Stimulated activated CD8-positive, alpha-beta memory T cell treated with anti-CD3 and anti-CD28 coated beads, Interleukin-12 subunit alpha, Interleukin-12 subunit beta, amount 100 ng/mL, for 1 hour (primary cell): ENCODE data around the gene RAB37.

Source experiments
- DNase-seq: peaks from one replicate; pipeline ENCODE4 v3.0.0-alpha.2; 2020; ENCODE audit warnings: low read depth

Gene RAB37

GRCh38 chr17:74763565-74764387 lies 26.7 kb downstream of the RAB37 start:
- no peak for DNase-seq

- DNase-seq: no peak
Observed at GRCh38 chr17:74764751-74765286, 27.8 kb downstream of the RAB37 start.

- DNase-seq: no peak
Observed at GRCh38 chr17:74766413-74766812, 29.4 kb downstream of the RAB37 start.

- no peak for DNase-seq
Observed at GRCh38 chr17:74767111-74767516, 30.1 kb downstream of the RAB37 start.

GRCh38 chr17:74768069-74768762 lies 31.2 kb downstream of the RAB37 start:
- no peak for DNase-seq

GRCh38 chr17:74768763-74769114 lies 31.7 kb downstream of the RAB37 start:
- no peak for DNase-seq

- DNase-seq: no peak
Observed at GRCh38 chr17:74769266-74769855, 32.3 kb downstream of the RAB37 start.

GRCh38 chr17:74769856-74770497 lies 32.9 kb downstream of the RAB37 start:
- DNase-seq: no peak

- DNase-seq: peak; percentile 58
Observed at GRCh38 chr17:74770498-74771318, 33.7 kb downstream of the RAB37 start.

GRCh38 chr17:74771319-74771914 lies 34.4 kb downstream of the RAB37 start:
- no peak for DNase-seq

- no peak for DNase-seq
Observed at GRCh38 chr17:74772053-74772452, 35.0 kb downstream of the RAB37 start.

GRCh38 chr17:74773414-74773813 lies 36.4 kb downstream of the RAB37 start:
- DNase-seq: no peak

- DNase-seq: no peak
Observed at GRCh38 chr17:74773871-74774286, 36.8 kb downstream of the RAB37 start.

- DNase-seq: no peak
Observed at GRCh38 chr17:74775409-74776043, 38.5 kb downstream of the RAB37 start.

GRCh38 chr17:74776044-74776962 lies 39.2 kb downstream of the RAB37 start, which contains the start of gene NAT9:
NAT9 (minus strand) TSS chr17:74776345; CDS start chr17:74775698, 647 bp downstream.
- peak; percentile 99 for DNase-seq

- no peak for DNase-seq
Observed at GRCh38 chr17:74776990-74777389, 39.9 kb downstream of the RAB37 start.

GRCh38 chr17:74777901-74778515 lies 41.0 kb downstream of the RAB37 start:
- no peak for DNase-seq

- no peak for DNase-seq
Observed at GRCh38 chr17:74778960-74779359, 41.9 kb downstream of the RAB37 start.

- no peak for DNase-seq
Observed at GRCh38 chr17:74779501-74779900, 42.4 kb downstream of the RAB37 start.
